H1 (cell line): ENCODE measurements around the gene BTBD9. TPM values are rescaled to one million over a fixed set of nuclear protein-coding genes. Genes with fewer than 3 reads are reported as not detected.
"Not testable (repeated sequence)": the region's sequence is repeated elsewhere in the genome, so short reads cannot be mapped to it uniquely, and the experiment has no call there.

Experiments used
- CTCF ChIA-PET: fragments of 300-600 bp; sonication (Branson Sonifier 250); formaldehyde crosslinking; loops from one replicate; lab custom pipeline; 2021; ENCODE audit not compliant: partially characterized antibody; lab: Charles Lee
- POLR2A ChIA-PET: fragments of 300-600 bp; sonication (Branson Sonifier 250); formaldehyde crosslinking; loops from one replicate; lab custom pipeline; 2021; ENCODE audit warnings: inconsistent platforms; ENCODE audit not compliant: partially characterized antibody; lab: Charles Lee
- DNase-seq, 2 experiments: peaks; one replicate each; pipeline versions ENCODE4 v3.0.0 to v3.0.0-alpha.2; 2010 to 2022; ENCODE audit warnings: low spot score in 2 of 2, low read depth in 1 of 2, mixed read lengths in 1 of 2
- FAIRE-seq: peaks from 2 replicates; lab custom pipeline; 2011; peaks lifted over from hg19 to GRCh38; lab: Jason Lieb, UNC
- H2AFZ ChIP-seq: 2 replicates; pipeline ENCODE4 v1.8.1; 2012; ENCODE audit warnings: low read length, inconsistent platforms
- H2AK5ac ChIP-seq: 2 replicates; pipeline ENCODE4 v1.6.1; 2013; ENCODE audit warnings: low read depth, low read length
- H2BK120ac ChIP-seq: replicated peaks from 2 replicates; pipeline ENCODE3; 2013; ENCODE audit warnings: low read depth, low read length, inconsistent platforms
- H2BK12ac ChIP-seq: 2 replicates; pipeline ENCODE4 v1.6.1; 2013; ENCODE audit warnings: low read depth, low read length
- H2BK15ac ChIP-seq: 2 replicates; pipeline ENCODE4 v1.6.1; 2013; ENCODE audit warnings: low read length
- H2BK20ac ChIP-seq: 2 replicates; pipeline ENCODE4 v1.6.1; 2013; ENCODE audit warnings: low read length
- H2BK5ac ChIP-seq: 2 replicates; pipeline ENCODE4 v1.6.1; 2013; ENCODE audit warnings: low read depth, low read length
- H3K14ac ChIP-seq: 2 replicates; pipeline ENCODE4 v1.6.1; 2013; ENCODE audit warnings: inconsistent platforms; ENCODE audit not compliant: insufficient read length
- H3K18ac ChIP-seq: 2 replicates; pipeline ENCODE4 v1.6.1; 2013; ENCODE audit warnings: low read length; ENCODE audit errors: extremely low read depth
- H3K23ac ChIP-seq: 2 replicates; pipeline ENCODE4 v1.6.1; 2013; ENCODE audit warnings: inconsistent platforms; ENCODE audit not compliant: insufficient read length
- H3K23me2 ChIP-seq: 2 replicates; pipeline ENCODE4 v1.6.1; 2013; ENCODE audit warnings: low read depth, low read length
- H3K27ac ChIP-seq: 2 replicates; pipeline ENCODE4 v1.6.1; 2011; ENCODE audit warnings: low read depth, low read length, inconsistent platforms
- H3K27me3 ChIP-seq, 4 experiments: replicated peaks in 1 of 4; 1 replicate in 1 of 4; 2 replicates in 3 of 4; pipeline versions ENCODE4 v1.6.1 to v1.8.1; 2011 to 2013; ENCODE audit warnings: low read length in 3 of 4, mild to moderate bottlenecking in 3 of 4, inconsistent platforms in 2 of 4, mixed read lengths in 2 of 4, moderate library complexity in 1 of 4; ENCODE audit not compliant: control insufficient read depth in 3 of 4, insufficient read depth in 3 of 4; ENCODE audit errors: extremely low read depth in 1 of 4
- H3K36me3 ChIP-seq, 4 experiments: 2 replicates each; pipeline versions ENCODE4 v1.6.1 to v1.8.1; 2011 to 2013; ENCODE audit warnings: mild to moderate bottlenecking in 4 of 4, low read length in 3 of 4, moderate library complexity in 2 of 4, control low read depth in 1 of 4, inconsistent platforms in 1 of 4; ENCODE audit not compliant: insufficient read depth in 4 of 4, control insufficient read depth in 2 of 4
- H3K4ac ChIP-seq: replicated peaks from 2 replicates; pipeline ENCODE3; 2013; ENCODE audit warnings: low read length, low read depth, mixed read lengths, inconsistent platforms; ENCODE audit not compliant: insufficient read length
- H3K4me1 ChIP-seq, 4 experiments: replicated peaks in 1 of 4; 1 replicate in 1 of 4; 2 replicates in 3 of 4; pipeline versions ENCODE4 v1.6.1 to v1.8.1; 2011 to 2013; ENCODE audit warnings: low read length in 3 of 4, inconsistent platforms in 2 of 4, mixed read lengths in 1 of 4; ENCODE audit not compliant: insufficient read depth in 4 of 4, control insufficient read depth in 3 of 4
- H3K4me2 ChIP-seq, 2 experiments: 2 replicates each; pipeline versions ENCODE4 v1.6.1 to v1.8.1; 2011 to 2013; ENCODE audit warnings: low read depth in 2 of 2, low read length in 2 of 2, control low read depth in 1 of 2, inconsistent platforms in 1 of 2, mild to moderate bottlenecking in 1 of 2; ENCODE audit not compliant: insufficient read depth in 1 of 2
- H3K4me3 ChIP-seq, 4 experiments: fragments of 200-600, 300-600 bp in 1 of 4; sonication (generic), shearing (Covaris generic), sonication (Bioruptor Twin) in 1 of 4; 2 replicates each; pipeline versions ENCODE4 v1.5.1 to v1.8.1; 2011 to 2016; ENCODE audit warnings: low read length in 4 of 4, low read depth in 3 of 4, control low read depth in 2 of 4, inconsistent platforms in 2 of 4, mild to moderate bottlenecking in 2 of 4, mixed read lengths in 1 of 4, moderate library complexity in 1 of 4; ENCODE audit not compliant: insufficient read depth in 2 of 4; ENCODE audit errors: extremely low read depth in 1 of 4
- H3K56ac ChIP-seq: replicated peaks from 2 replicates; pipeline ENCODE3; 2013; ENCODE audit warnings: low read depth, mild to moderate bottlenecking, mixed read lengths, low read length, inconsistent platforms; ENCODE audit not compliant: insufficient read length
- H3K79me1 ChIP-seq: 2 replicates; pipeline ENCODE4 v1.6.1; 2013; ENCODE audit warnings: low read depth, low read length, control low read depth
- H3K79me2 ChIP-seq, 2 experiments: 2 replicates each; pipeline versions ENCODE4 v1.6.1 to v1.8.1; 2012 to 2013; ENCODE audit warnings: low read length in 2 of 2, mild to moderate bottlenecking in 2 of 2, inconsistent platforms in 1 of 2; ENCODE audit not compliant: insufficient read depth in 2 of 2, control insufficient read depth in 1 of 2
- H3K9ac ChIP-seq, 4 experiments: replicated peaks in 1 of 4; 1 replicate in 1 of 4; 2 replicates in 3 of 4; pipeline versions ENCODE4 v1.6.1 to v1.8.1; 2011 to 2013; ENCODE audit warnings: low read depth in 3 of 4, low read length in 3 of 4, control low read depth in 2 of 4, mild to moderate bottlenecking in 2 of 4, moderate library complexity in 2 of 4, inconsistent platforms in 1 of 4; ENCODE audit errors: extremely low read depth in 1 of 4
- H3K9me3 ChIP-seq, 2 experiments: 2 replicates each; pipeline versions ENCODE4 v1.6.1 to v1.8.1; 2012 to 2013; ENCODE audit warnings: mild to moderate bottlenecking in 2 of 2, moderate library complexity in 2 of 2, control low read depth in 1 of 2, inconsistent platforms in 1 of 2, low read depth in 1 of 2, low read length in 1 of 2, mixed read lengths in 1 of 2; ENCODE audit not compliant: insufficient read depth in 2 of 2
- H4K20me1 ChIP-seq, 2 experiments: replicated peaks in 1 of 2; 2 replicates each; pipeline versions ENCODE3 to v1.8.1; 2011 to 2013; ENCODE audit warnings: inconsistent platforms in 2 of 2, low read length in 2 of 2, mild to moderate bottlenecking in 1 of 2; ENCODE audit not compliant: insufficient read depth in 2 of 2, control insufficient read depth in 1 of 2
- H4K5ac ChIP-seq: 2 replicates; pipeline ENCODE4 v1.6.1; 2013; ENCODE audit warnings: low read length, low read depth, mixed read lengths, inconsistent platforms; ENCODE audit not compliant: insufficient read length
- H4K8ac ChIP-seq: 2 replicates; pipeline ENCODE4 v1.8.0; 2013; ENCODE audit warnings: mild to moderate bottlenecking, moderate library complexity, low read length, inconsistent platforms; ENCODE audit not compliant: insufficient read depth; ENCODE audit errors: extremely low read depth
- H4K91ac ChIP-seq: replicated peaks from 2 replicates; pipeline ENCODE3; 2013; ENCODE audit warnings: low read length, mixed read lengths, inconsistent platforms; ENCODE audit not compliant: insufficient read length
- WGBS, 2 experiments: shearing (Covaris generic) in 1 of 2; methylation state at CpG; one replicate each; pipeline versions ENCODE4 v1.1.6 to v1.1.7; 2013 to 2015; ENCODE audit warnings: low lambda C conversion rate in 2 of 2, mixed read lengths in 2 of 2, inconsistent platforms in 1 of 2, low coverage in 1 of 2, missing lambda C conversion rate in 1 of 2; ENCODE audit not compliant: insufficient replicate concordance in 2 of 2, insufficient coverage in 1 of 2, insufficient read length in 1 of 2; ENCODE audit errors: extremely low coverage in 1 of 2, missing lambda C conversion rate in 1 of 2; 5-methylcytosine and 5-hydroxymethylcytosine counted together
- polyA plus RNA-seq, 7 experiments: library from polyadenylated mRNA; depleted of rRNA in 3 of 7; stranded (reverse) in 5 of 7; unstranded in 2 of 7; fragments of >200 nt in 5 of 7; fragments of 200-250 nt in 2 of 7; gene quantifications; 1 replicate in 5 of 7; 2 replicates in 1 of 7; 4 replicates in 1 of 7; pipeline versions ENCODE4 v1.2.1 to v1.2.3, GENCODE V29; 2011 to 2013; ENCODE audit warnings: missing spikeins in 2 of 7, mixed read lengths in 2 of 7
- total RNA-seq: library from RNA; stranded (reverse); fragmentation: NEBNext Ultra II Directional; extraction: Animal tissue kit (Norgen Biotek cat#: 25700); gene quantifications from 2 replicates; pipeline ENCODE4 v1.2.1, GENCODE V29; 2021

The BTBD9 gene
- total and polyA plus RNA-seq, 2 of the 8 experiments (the other 6 are each of a cell fraction or from before 2014, with no cell fraction given), result 0.92 to 4.1 TPM

DNA sequence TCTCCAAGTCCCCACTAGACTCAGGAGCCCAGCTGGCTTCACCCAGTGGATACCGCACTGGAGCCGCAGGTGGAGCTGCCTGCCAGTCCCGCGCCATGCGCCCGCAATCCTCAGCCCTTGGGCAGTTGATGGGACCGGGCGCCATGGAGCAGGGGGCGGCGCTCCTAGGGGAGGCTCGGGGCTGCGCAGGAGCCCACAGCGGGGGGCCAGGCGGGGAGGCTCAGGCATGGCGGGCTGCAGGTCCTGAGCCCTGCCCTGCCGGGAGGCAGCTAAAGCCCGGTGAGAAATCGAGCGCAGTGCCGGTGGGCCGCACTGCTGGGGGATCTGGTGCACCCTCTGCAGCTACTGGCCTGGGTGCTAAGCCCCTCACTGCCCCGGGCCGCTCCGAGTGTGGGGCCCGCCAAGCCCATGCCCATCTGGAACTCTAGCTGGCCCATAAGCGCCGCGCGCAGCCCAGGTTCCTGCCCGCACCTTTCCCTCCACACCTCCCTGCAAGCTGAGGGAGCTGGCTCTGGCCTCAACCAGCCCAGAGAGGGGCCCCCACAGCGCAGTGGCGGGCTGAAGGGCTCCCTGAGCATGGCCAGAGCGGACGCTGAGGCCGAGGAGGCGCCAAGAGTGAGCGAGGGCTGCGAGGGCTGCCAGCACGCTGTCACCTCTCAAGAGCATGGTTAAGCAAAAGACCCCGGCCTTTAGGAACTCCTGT, 515.4 kb downstream of the BTBD9 start:
- WGBS, 2 experiments, result 88% methylated on average over 23 of the region's 40 CpGs; no CpG with 5 or more reads in 1 of the 2 experiments
- H4K5ac ChIP-seq, H2BK20ac ChIP-seq, H3K18ac ChIP-seq, H4K20me1 ChIP-seq, POLR2A ChIA-PET, DNase-seq, H3K79me2 ChIP-seq, H3K4me1 ChIP-seq, H3K14ac ChIP-seq, H2AK5ac ChIP-seq, H3K9me3 ChIP-seq, FAIRE-seq, H3K27ac ChIP-seq, H3K4me2 ChIP-seq, H3K56ac ChIP-seq, H2BK120ac ChIP-seq, H3K23ac ChIP-seq, H3K23me2 ChIP-seq, H3K9ac ChIP-seq, H4K8ac ChIP-seq, H2BK5ac ChIP-seq, H2BK12ac ChIP-seq, H2AFZ ChIP-seq, H3K4me3 ChIP-seq, H4K91ac ChIP-seq, H3K36me3 ChIP-seq, H2BK15ac ChIP-seq, H3K27me3 ChIP-seq, H3K4ac ChIP-seq, H3K79me1 ChIP-seq: not testable (repeated sequence)
- CTCF ChIA-PET, result interaction anchor here (1.1 to 1.2 kb wide), 2 partner anchors 9 to 91 kb away, joined by 3 to 5 read pairs; no protein-coding TSS in a partner anchor
